ENCODE measurements around the gene IQUB. TPM values are rescaled to one million over a fixed set of nuclear protein-coding genes. Genes with fewer than 3 reads are reported as not detected.
A peak's percentile ranks its signal among the peaks of the same experiment; 100 is the strongest.

The IQUB gene
- total RNA-seq, 1 experiment from 2014 or later = 0.04 TPM

- H3K4me3 ChIP-seq (ENCODE audit: low read length) = no peak overlapping the region
- H3K4me1 ChIP-seq (ENCODE audit: insufficient read depth, low read length) = peaks cover 7% of the 10 kb centered on the region
- H4K20me1 ChIP-seq (ENCODE audit: low read length) = no peaks in the 10 kb centered on the region
- DNase-seq (peak; percentile 62), ATAC-seq (peak; percentile 93)
- BruUV-seq (replicated peaks) = no TSS peak
- H2AFZ ChIP-seq (ENCODE audit: low read length) = no peak overlapping the region
- CTCF ChIA-PET = interaction anchor here (1.0 kb wide), 1 partner anchor 28 kb away, joined by 4 read pairs; no protein-coding TSS in a partner anchor
- no peaks in the 10 kb centered on the region for H3F3A ChIP-seq (ENCODE audit: low read length, unreplicated experiment)
- H3K27ac ChIP-seq (ENCODE audit: low read length) = peak overlapping the region; percentile 64
- no peaks in the 10 kb centered on the region for H3K27me3 ChIP-seq (ENCODE audit: low read length)
- TF ChIP-seq CTCF (conservative IDR thresholded peaks at IDR 0.05; ENCODE audit: low read depth, low read length) (no peak), EZH2 (IDR thresholded peaks at IDR 0.05; ENCODE audit: low read length, unreplicated experiment) (no peak), EZH2phosphoT487 (IDR thresholded peaks at IDR 0.05; ENCODE audit: borderline replicate concordance, low read length) (no peak)
- H3K9me2 ChIP-seq (replicated peaks; ENCODE audit: low read length) = no peaks in the 10 kb centered on the region
- intact Hi-C loops (cut with micrococcal nuclease) = no loop called here
- peak overlapping the region; percentile 26 for H3K4me2 ChIP-seq (ENCODE audit: low read length)
- H3K9ac ChIP-seq (ENCODE audit: low read length) = peak overlapping the region; percentile 11; the same call in 1 of the 2 replicates
- H3K9me3 ChIP-seq (ENCODE audit: low read length) = no peaks in the 10 kb centered on the region
- H3K79me2 ChIP-seq (ENCODE audit: low read length) = no peaks in the 10 kb centered on the region
- POLR2A ChIA-PET (ENCODE audit: unreplicated experiment) = interaction anchor here (0.5 to 0.6 kb wide), 3 partner anchors 24 to 192 kb away, joined by 3 read pairs; no protein-coding TSS in a partner anchor
- H3K36me3 ChIP-seq (ENCODE audit: low read depth, low read length) = no peaks in the 10 kb centered on the region
These were observed 12.3 kb downstream of the IQUB start for GRCh38 chr7:123522066-123522465.

- H3K27me3 ChIP-seq (ENCODE audit: low read length) = no peaks in the 10 kb centered on the region; the same call in 1 of the 2 replicates
- DNase-seq (no peak), ATAC-seq (no peak)
- no peak overlapping the region for H2AFZ ChIP-seq (ENCODE audit: low read length)
- H3K9ac ChIP-seq (ENCODE audit: low read length) = no peak overlapping the region
- no peak overlapping the region for H3K4me2 ChIP-seq (ENCODE audit: low read length)
- H3K9me2 ChIP-seq (replicated peaks; ENCODE audit: low read length) = no peaks in the 10 kb centered on the region
- no peaks in the 10 kb centered on the region for H3F3A ChIP-seq (ENCODE audit: low read length, unreplicated experiment)
- no TSS peak for BruUV-seq (replicated peaks)
- H3K79me2 ChIP-seq (ENCODE audit: low read length) = no peaks in the 10 kb centered on the region
- H3K36me3 ChIP-seq (ENCODE audit: low read depth, low read length) = no peaks in the 10 kb centered on the region
- ChIA-PET POLR2A (ENCODE audit: unreplicated experiment) (no interaction called here), CTCF (no interaction called here)
- H3K4me1 ChIP-seq (ENCODE audit: insufficient read depth, low read length) = no peaks in the 10 kb centered on the region
- H4K20me1 ChIP-seq (ENCODE audit: low read length) = no peaks in the 10 kb centered on the region
- TF ChIP-seq EZH2 (IDR thresholded peaks at IDR 0.05; ENCODE audit: low read length, unreplicated experiment) (no peak), CTCF (conservative IDR thresholded peaks at IDR 0.05; ENCODE audit: low read depth, low read length) (no peak), EZH2phosphoT487 (IDR thresholded peaks at IDR 0.05; ENCODE audit: borderline replicate concordance, low read length) (no peak)
- intact Hi-C loops (cut with micrococcal nuclease) = no loop called here
- H3K4me3 ChIP-seq (ENCODE audit: low read length) = no peak overlapping the region
- no peak overlapping the region for H3K27ac ChIP-seq (ENCODE audit: low read length)
- H3K9me3 ChIP-seq (ENCODE audit: low read length) = no peaks in the 10 kb centered on the region
These were observed 29.2 kb downstream of the IQUB start for GRCh38 chr7:123505221-123505620.

- intact Hi-C loops (cut with micrococcal nuclease) = no loop called here
- Histone ChIP-seq H4K20me1 (ENCODE audit: low read length) (no peaks in the 10 kb centered on the region), H3K79me2 (ENCODE audit: low read length) (no peaks in the 10 kb centered on the region), H3K27ac (ENCODE audit: low read length) (no peak overlapping the region), H3K9me3 (ENCODE audit: low read length) (no peaks in the 10 kb centered on the region), H3K4me2 (ENCODE audit: low read length) (no peak overlapping the region), H3K4me3 (ENCODE audit: low read length) (no peak overlapping the region), H3K36me3 (ENCODE audit: low read depth, low read length) (no peaks in the 10 kb centered on the region), H3F3A (ENCODE audit: low read length, unreplicated experiment) (no peaks in the 10 kb centered on the region), H3K9me2 (replicated peaks; ENCODE audit: low read length) (no peaks in the 10 kb centered on the region), H2AFZ (ENCODE audit: low read length) (no peak overlapping the region), H3K4me1 (ENCODE audit: insufficient read depth, low read length) (no peaks in the 10 kb centered on the region), H3K27me3 (ENCODE audit: low read length) (no peaks in the 10 kb centered on the region), H3K9ac (ENCODE audit: low read length) (no peak overlapping the region)
- no TSS peak for BruUV-seq (replicated peaks)
- ChIA-PET POLR2A (ENCODE audit: unreplicated experiment) (no interaction called here), CTCF (no interaction called here)
- no peak for TF ChIP-seq EZH2phosphoT487 (IDR thresholded peaks at IDR 0.05; ENCODE audit: borderline replicate concordance, low read length)
- TF ChIP-seq CTCF (conservative IDR thresholded peaks at IDR 0.05; ENCODE audit: low read depth, low read length) = no peak
- no peak for TF ChIP-seq EZH2 (IDR thresholded peaks at IDR 0.05; ENCODE audit: low read length, unreplicated experiment)
- ATAC-seq (no peak), DNase-seq (no peak)
These were observed 32.2 kb downstream of the IQUB start for GRCh38 chr7:123502201-123502600.

Measured in PC-3 (cell line).